ENCODE data around the gene MCCC1.

- TF ChIP-seq, protein P1, sequence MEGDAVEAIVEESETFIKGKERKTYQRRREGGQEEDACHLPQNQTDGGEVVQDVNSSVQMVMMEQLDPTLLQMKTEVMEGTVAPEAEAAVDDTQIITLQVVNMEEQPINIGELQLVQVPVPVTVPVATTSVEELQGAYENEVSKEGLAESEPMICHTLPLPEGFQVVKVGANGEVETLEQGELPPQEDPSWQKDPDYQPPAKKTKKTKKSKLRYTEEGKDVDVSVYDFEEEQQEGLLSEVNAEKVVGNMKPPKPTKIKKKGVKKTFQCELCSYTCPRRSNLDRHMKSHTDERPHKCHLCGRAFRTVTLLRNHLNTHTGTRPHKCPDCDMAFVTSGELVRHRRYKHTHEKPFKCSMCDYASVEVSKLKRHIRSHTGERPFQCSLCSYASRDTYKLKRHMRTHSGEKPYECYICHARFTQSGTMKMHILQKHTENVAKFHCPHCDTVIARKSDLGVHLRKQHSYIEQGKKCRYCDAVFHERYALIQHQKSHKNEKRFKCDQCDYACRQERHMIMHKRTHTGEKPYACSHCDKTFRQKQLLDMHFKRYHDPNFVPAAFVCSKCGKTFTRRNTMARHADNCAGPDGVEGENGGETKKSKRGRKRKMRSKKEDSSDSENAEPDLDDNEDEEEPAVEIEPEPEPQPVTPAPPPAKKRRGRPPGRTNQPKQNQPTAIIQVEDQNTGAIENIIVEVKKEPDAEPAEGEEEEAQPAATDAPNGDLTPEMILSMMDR (IDR thresholded peaks at IDR 0.05; ENCODE audit: insufficient read depth, low read length, poor library complexity, severe bottlenecking): no peak
- no peak for TF ChIP-seq EZH2phosphoT487 (conservative IDR thresholded peaks at IDR 0.05; ENCODE audit: low read length)
These were observed 80.7 kb downstream of the MCCC1 start for GRCh38 chr3:183018421-183019192.
